ENCODE data around the gene RAB40B.

DNA sequence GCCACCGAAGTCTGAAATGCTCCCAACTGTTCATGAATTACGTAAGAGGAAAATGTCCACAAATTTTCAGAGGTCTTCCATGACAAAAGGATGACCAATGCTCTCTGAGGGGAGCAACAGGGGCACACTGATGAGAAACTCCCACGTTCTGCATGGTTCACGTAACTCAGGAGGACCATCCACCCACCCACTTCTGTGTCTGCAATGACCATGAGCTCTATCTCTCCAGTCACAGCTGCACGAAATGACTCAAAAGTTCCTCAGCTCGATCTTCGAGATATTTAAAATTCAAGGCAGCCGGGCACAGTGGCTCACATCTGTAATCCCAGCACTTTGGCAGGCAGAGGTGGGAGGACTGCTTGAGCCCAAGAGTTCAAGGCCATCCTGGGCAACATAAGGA is 66.0 kb downstream of the RAB40B start:
- TF ChIP-seq ARNTL (CRISPR knock-in tag; IDR thresholded peaks at IDR 0.05; ENCODE audit: borderline replicate concordance, low read depth) = no peak
- TF ChIP-seq BACH2 (CRISPR knock-in tag; IDR thresholded peaks at IDR 0.05; ENCODE audit: borderline replicate concordance) = no peak

Measured in SK-N-SH treated with all-trans-retinoic acid at 6 μM for 48 hours (cell line).